Measurements from ENCODE around the gene C1orf50. TPM values are rescaled to one million over a fixed set of nuclear protein-coding genes. Genes with fewer than 3 reads are reported as not detected.

C1orf50 gene
- total RNA-seq, 4 donors from 2014 or later, result 3.0 to 5.0 (median 3.6) TPM

DNA sequence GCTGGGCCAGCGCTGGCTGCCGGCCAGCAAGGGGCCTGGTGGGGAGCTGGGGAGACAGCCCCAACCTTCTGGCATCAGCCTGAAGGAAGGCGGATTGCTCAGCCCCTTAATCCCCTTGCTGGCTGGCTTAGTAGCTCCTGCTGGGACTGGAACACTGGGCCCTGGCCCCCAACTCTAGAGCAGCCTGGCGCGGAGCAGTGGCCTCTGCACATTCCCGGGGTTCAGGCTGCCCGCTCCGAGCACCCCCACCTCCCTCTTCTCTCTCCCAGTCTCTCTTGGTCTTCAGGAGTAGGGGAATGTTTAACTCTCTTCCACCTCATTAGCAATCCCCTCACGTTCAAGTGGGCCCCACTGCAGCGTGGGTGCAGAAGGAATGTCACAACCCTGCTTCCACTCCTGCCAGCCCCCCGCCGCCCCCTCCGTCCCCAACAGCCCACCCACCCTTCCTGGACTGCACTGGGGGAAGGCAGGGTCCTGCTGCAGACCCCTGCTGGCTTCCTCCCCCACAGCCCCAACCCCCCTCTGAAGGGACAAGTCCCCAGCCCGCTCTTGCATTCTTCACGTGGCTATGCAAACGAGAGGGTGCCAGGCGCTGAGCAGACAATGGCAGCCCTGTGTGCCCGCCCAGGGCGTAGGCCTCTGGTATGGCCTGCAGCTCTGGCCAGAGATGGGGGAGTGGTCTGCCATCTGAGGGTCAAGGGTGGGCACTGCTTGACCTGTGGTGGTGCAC, 26.0 kb upstream of the C1orf50 start:
- H3K4me1 ChIP-seq, result no peaks in the 10 kb centered on the region
- TF ChIP-seq POLR2A (IDR thresholded peaks at IDR 0.05; ENCODE audit: low read depth) (no peak), EP300 (IDR thresholded peaks at IDR 0.05) (no peak), POLR2AphosphoS5 (IDR thresholded peaks at IDR 0.05) (no peak)
- TF ChIP-seq, protein P1, sequence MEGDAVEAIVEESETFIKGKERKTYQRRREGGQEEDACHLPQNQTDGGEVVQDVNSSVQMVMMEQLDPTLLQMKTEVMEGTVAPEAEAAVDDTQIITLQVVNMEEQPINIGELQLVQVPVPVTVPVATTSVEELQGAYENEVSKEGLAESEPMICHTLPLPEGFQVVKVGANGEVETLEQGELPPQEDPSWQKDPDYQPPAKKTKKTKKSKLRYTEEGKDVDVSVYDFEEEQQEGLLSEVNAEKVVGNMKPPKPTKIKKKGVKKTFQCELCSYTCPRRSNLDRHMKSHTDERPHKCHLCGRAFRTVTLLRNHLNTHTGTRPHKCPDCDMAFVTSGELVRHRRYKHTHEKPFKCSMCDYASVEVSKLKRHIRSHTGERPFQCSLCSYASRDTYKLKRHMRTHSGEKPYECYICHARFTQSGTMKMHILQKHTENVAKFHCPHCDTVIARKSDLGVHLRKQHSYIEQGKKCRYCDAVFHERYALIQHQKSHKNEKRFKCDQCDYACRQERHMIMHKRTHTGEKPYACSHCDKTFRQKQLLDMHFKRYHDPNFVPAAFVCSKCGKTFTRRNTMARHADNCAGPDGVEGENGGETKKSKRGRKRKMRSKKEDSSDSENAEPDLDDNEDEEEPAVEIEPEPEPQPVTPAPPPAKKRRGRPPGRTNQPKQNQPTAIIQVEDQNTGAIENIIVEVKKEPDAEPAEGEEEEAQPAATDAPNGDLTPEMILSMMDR (IDR thresholded peaks at IDR 0.05), result no peak
- DNase-seq (ENCODE audit: extremely low spot score), result no peak
- intact Hi-C loops (cut with DNase I), result no loop called here
- peaks cover 0 to 5% (median 4%) of the 10 kb centered on the region in 4 donors for H3K36me3 ChIP-seq
- 68% methylated on average over 14 of the region's 19 CpGs for WGBS
- H3K4me3 ChIP-seq, result no peak overlapping the region
- no peaks in the 10 kb centered on the region for H3K9me3 ChIP-seq
- H3K27ac ChIP-seq (replicated peaks in 1 of 4), result no peak overlapping the region
- H3K27me3 ChIP-seq, result no peaks in the 10 kb centered on the region

DNA sequence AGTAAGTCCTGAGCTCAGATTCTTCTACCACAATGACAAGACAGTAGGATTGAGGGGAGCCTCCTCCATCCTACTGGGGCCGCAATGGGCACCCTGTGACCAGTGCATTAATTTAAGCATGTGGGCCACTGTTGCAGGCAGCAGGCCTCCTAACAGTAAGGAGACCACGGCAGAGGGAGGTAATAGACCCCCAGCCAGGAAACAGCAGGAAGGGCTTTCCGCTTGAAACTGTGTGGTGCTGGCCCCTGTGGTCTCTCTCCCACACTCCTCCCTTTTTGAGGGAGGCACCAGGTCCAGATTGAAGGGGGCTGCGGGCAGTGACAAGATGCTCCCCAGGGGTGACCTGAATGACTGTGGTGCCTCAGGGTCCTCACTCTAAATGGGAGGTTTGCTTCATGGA, 25.3 kb upstream of the C1orf50 start:
- 92% methylated on average over 3 of the region's 4 CpGs for WGBS
- no peak overlapping the region for H3K4me3 ChIP-seq
- no peak for DNase-seq (ENCODE audit: extremely low spot score)
- TF ChIP-seq, protein P1 (IDR thresholded peaks at IDR 0.05), result no peak
- TF ChIP-seq EP300 (IDR thresholded peaks at IDR 0.05) (no peak), POLR2A (IDR thresholded peaks at IDR 0.05; ENCODE audit: low read depth) (no peak), POLR2AphosphoS5 (IDR thresholded peaks at IDR 0.05) (no peak)
- peaks cover 0 to 12% (median 11%) of the 10 kb centered on the region in 4 donors for H3K36me3 ChIP-seq
- no peak overlapping the region for H3K27ac ChIP-seq (replicated peaks in 1 of 4)
- no peaks in the 10 kb centered on the region for H3K27me3 ChIP-seq
- no peaks in the 10 kb centered on the region for H3K4me1 ChIP-seq
- H3K9me3 ChIP-seq, result no peaks in the 10 kb centered on the region
- intact Hi-C loops (cut with DNase I), result no loop called here

DNA sequence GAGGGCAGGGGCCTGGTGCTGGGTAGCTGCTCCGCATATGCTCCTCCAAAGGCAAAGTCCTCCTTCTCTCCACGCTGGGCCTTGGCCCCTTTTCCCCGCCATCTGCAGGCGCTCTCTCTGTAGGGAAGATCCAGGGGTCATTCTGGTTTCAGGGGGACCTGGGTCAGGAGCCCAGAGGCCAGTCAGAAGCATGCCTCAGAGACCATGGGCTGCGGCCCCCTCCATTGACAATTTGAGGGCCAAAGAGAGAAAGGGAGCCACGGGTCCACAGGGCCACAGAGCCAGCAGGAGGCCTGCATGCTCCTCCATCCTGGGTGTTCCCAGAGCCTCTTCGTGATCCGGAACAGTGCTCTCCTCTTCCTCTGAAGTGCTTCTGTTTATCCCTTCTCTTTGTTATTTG, 24.9 kb upstream of the C1orf50 start:
- WGBS, result 87% methylated on average over 7 of the region's 8 CpGs
- Histone ChIP-seq H3K4me1 (no peaks in the 10 kb centered on the region), H3K4me3 (no peak overlapping the region), H3K9me3 (no peaks in the 10 kb centered on the region), H3K27me3 (no peaks in the 10 kb centered on the region), H3K27ac (replicated peaks in 1 of 4) (no peak overlapping the region), H3K36me3 (peaks cover 0 to 16% (median 16%) of the 10 kb centered on the region in 4 donors)
- intact Hi-C loops (cut with DNase I), result no loop called here
- TF ChIP-seq POLR2A (IDR thresholded peaks at IDR 0.05; ENCODE audit: low read depth) (no peak), EP300 (IDR thresholded peaks at IDR 0.05) (no peak), POLR2AphosphoS5 (IDR thresholded peaks at IDR 0.05) (no peak)
- TF ChIP-seq, protein P1 (IDR thresholded peaks at IDR 0.05), result no peak
- no peak for DNase-seq (ENCODE audit: extremely low spot score)

DNA sequence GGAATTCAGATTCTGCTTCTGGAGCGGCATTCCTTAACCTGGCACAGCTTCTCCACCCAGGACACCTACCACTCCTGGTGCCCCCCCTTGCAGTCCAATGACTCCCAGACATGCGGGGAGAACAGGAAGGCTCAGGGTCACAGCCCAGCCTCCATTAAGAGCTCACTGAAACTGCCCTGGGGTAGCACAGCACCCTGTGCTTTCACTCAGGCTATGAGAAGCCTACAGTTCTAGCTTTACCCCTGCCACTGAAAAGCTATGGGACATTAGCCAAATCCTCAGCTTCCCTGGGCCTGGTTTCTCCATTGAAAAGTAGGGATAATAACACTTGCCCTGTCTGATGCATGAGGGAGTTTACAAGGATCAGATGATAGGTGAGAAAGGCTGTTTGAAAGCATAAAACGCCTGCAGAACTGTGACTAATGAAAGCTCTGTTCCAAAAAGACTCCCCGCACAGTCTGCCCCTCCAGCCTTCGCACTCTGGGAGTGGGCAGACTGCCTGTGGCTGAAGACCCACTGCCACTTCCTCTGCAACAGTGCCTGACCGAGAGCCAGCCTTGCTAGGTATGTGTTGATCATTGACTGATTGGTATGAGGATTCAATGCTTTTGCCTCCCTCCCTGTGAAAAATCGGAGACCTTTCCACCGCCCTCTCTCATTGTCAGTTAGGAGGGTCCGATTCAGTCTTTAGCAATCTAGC, 24.3 kb upstream of the C1orf50 start:
- TF ChIP-seq, protein P1 (IDR thresholded peaks at IDR 0.05), result no peak
- no peak for TF ChIP-seq EP300 (IDR thresholded peaks at IDR 0.05)
- no peak for TF ChIP-seq POLR2AphosphoS5 (IDR thresholded peaks at IDR 0.05)
- no peak for TF ChIP-seq POLR2A (IDR thresholded peaks at IDR 0.05; ENCODE audit: low read depth)
- no peak for DNase-seq (ENCODE audit: extremely low spot score)
- 85% methylated on average over 9 of the region's 9 CpGs for WGBS
- Histone ChIP-seq H3K4me3 (no peak overlapping the region), H3K9me3 (no peaks in the 10 kb centered on the region), H3K4me1 (no peaks in the 10 kb centered on the region), H3K36me3 (peaks cover 0 to 23% (median 22%) of the 10 kb centered on the region in 4 donors), H3K27ac (replicated peaks in 1 of 4) (no peak overlapping the region), H3K27me3 (no peaks in the 10 kb centered on the region)
- intact Hi-C loops (cut with DNase I), result no loop called here
